HG02884 (cell line): Measurements from ENCODE around the gene WDR4.
"Not testable (repeated sequence)": the region's sequence is repeated elsewhere in the genome, so short reads cannot be mapped to it uniquely, and the experiment has no call there.

Source experiments
- ATAC-seq: cut with Tn5 transposase; IDR thresholded peaks from one replicate; pipeline ENCODE4 v1.9.1; 2021; ENCODE audit warnings: mild to moderate bottlenecking, moderate library complexity; ENCODE audit not compliant: unreplicated experiment

The WDR4 gene

GRCh38 chr21:42853621-42854020 is 25.7 kb downstream of the WDR4 start:
- ATAC-seq, result no peak

- no peak for ATAC-seq
These were observed 26.3 kb downstream of the WDR4 start for GRCh38 chr21:42852925-42853570.

- no peak for ATAC-seq
These were observed 27.3 kb downstream of the WDR4 start for GRCh38 chr21:42851812-42852665.

- ATAC-seq, result no peak
These were observed 28.4 kb downstream of the WDR4 start for GRCh38 chr21:42850866-42851391.

- ATAC-seq, result no peak
These were observed 28.9 kb downstream of the WDR4 start for GRCh38 chr21:42850463-42850862.

- ATAC-seq, result no peak
These were observed 29.5 kb downstream of the WDR4 start for GRCh38 chr21:42849759-42850412.

- ATAC-seq, result no peak
These were observed 30.2 kb downstream of the WDR4 start for GRCh38 chr21:42848932-42849758.

GRCh38 chr21:42848144-42848931 is 31.0 kb downstream of the WDR4 start:
- not testable (repeated sequence) for ATAC-seq

GRCh38 chr21:42847726-42848125 is 31.6 kb downstream of the WDR4 start:
- ATAC-seq, result no peak

GRCh38 chr21:42847051-42847707 is 32.2 kb downstream of the WDR4 start:
- ATAC-seq, result no peak

- ATAC-seq, result no peak
These were observed 33.1 kb downstream of the WDR4 start for GRCh38 chr21:42846221-42846620.

GRCh38 chr21:42845296-42845965 is 33.9 kb downstream of the WDR4 start:
- ATAC-seq, result no peak

GRCh38 chr21:42844411-42845113 is 34.8 kb downstream of the WDR4 start:
- ATAC-seq, result no peak

- no peak for ATAC-seq
These were observed 36.3 kb downstream of the WDR4 start for GRCh38 chr21:42843056-42843455.

GRCh38 chr21:42841916-42842655 is 37.3 kb downstream of the WDR4 start:
- ATAC-seq, result not testable (repeated sequence)

GRCh38 chr21:42841156-42841915 is 38.0 kb downstream of the WDR4 start:
- ATAC-seq, result no peak
